ENCODE measurements around the gene TOR1B.

TOR1B gene

GRCh38 chr9:129836311-129837007 lies 33.5 kb downstream of the TOR1B start:
- Histone ChIP-seq H3K4me1 (ENCODE audit: low read length) (peaks cover 14% of the 10 kb centered on the region; the same call in 1 of the 2 replicates), H2AFZ (ENCODE audit: low read length) (peak overlapping the region; percentile 81; the same call in 1 of the 2 replicates), H3F3A (ENCODE audit: insufficient read depth, low read length) (no peaks in the 10 kb centered on the region), H3K27me3 (replicated peaks; ENCODE audit: insufficient read depth, low read length) (no peaks in the 10 kb centered on the region), H3K27ac (ENCODE audit: low read length) (no peak overlapping the region), H3K4me3 (ENCODE audit: low read length) (peak overlapping the region; percentile 92), H3K79me2 (ENCODE audit: low read length) (peaks cover 27% of the 10 kb centered on the region), H4K20me1 (ENCODE audit: insufficient read depth, low read length) (no peaks in the 10 kb centered on the region), H3K9me3 (replicated peaks; ENCODE audit: insufficient read depth, low read length) (no peaks in the 10 kb centered on the region), H3K4me2 (ENCODE audit: low read depth, low read length) (peak overlapping the region; percentile 75), H3K9ac (ENCODE audit: low read length) (peak overlapping the region; percentile 87), H3K9me2 (replicated peaks; ENCODE audit: insufficient read depth, low read length) (no peaks in the 10 kb centered on the region), H3K36me3 (replicated peaks; ENCODE audit: insufficient read depth, low read length) (no peaks in the 10 kb centered on the region)
- TF ChIP-seq CTCF (IDR thresholded peaks at IDR 0.05; ENCODE audit: low read length) (no peak), EZH2phosphoT487 (IDR thresholded peaks at IDR 0.05; ENCODE audit: low read length) (no peak), EZH2 (optimal IDR thresholded peaks at IDR 0.05; ENCODE audit: low read depth, low read length) (no peak)
- no peak for DNase-seq

- Histone ChIP-seq H2AFZ (ENCODE audit: low read length) (no peak overlapping the region), H3K4me1 (ENCODE audit: low read length) (peaks cover 12% of the 10 kb centered on the region; the same call in 1 of the 2 replicates), H3K9ac (ENCODE audit: low read length) (no peak overlapping the region), H4K20me1 (ENCODE audit: insufficient read depth, low read length) (no peaks in the 10 kb centered on the region), H3K9me3 (replicated peaks; ENCODE audit: insufficient read depth, low read length) (no peaks in the 10 kb centered on the region), H3F3A (ENCODE audit: insufficient read depth, low read length) (no peaks in the 10 kb centered on the region), H3K4me2 (ENCODE audit: low read depth, low read length) (no peak overlapping the region), H3K79me2 (ENCODE audit: low read length) (peaks cover 21% of the 10 kb centered on the region), H3K4me3 (ENCODE audit: low read length) (no peak overlapping the region), H3K9me2 (replicated peaks; ENCODE audit: insufficient read depth, low read length) (no peaks in the 10 kb centered on the region), H3K27me3 (replicated peaks; ENCODE audit: insufficient read depth, low read length) (no peaks in the 10 kb centered on the region), H3K27ac (ENCODE audit: low read length) (no peak overlapping the region), H3K36me3 (replicated peaks; ENCODE audit: insufficient read depth, low read length) (no peaks in the 10 kb centered on the region)
- no peak for DNase-seq
- TF ChIP-seq CTCF (IDR thresholded peaks at IDR 0.05; ENCODE audit: low read length) (no peak), EZH2phosphoT487 (IDR thresholded peaks at IDR 0.05; ENCODE audit: low read length) (no peak), EZH2 (optimal IDR thresholded peaks at IDR 0.05; ENCODE audit: low read depth, low read length) (no peak)
Measured at GRCh38 chr9:129838707-129839259, 35.8 kb downstream of the TOR1B start.

GRCh38 chr9:129839324-129840023 lies 36.5 kb downstream of the TOR1B start:
- no peak for TF ChIP-seq EZH2 (optimal IDR thresholded peaks at IDR 0.05; ENCODE audit: low read depth, low read length)
- no peak for TF ChIP-seq CTCF (IDR thresholded peaks at IDR 0.05; ENCODE audit: low read length)
- no peak for TF ChIP-seq EZH2phosphoT487 (IDR thresholded peaks at IDR 0.05; ENCODE audit: low read length)
- H3K9me3 ChIP-seq (replicated peaks; ENCODE audit: insufficient read depth, low read length) = no peaks in the 10 kb centered on the region
- H3K36me3 ChIP-seq (replicated peaks; ENCODE audit: insufficient read depth, low read length) = no peaks in the 10 kb centered on the region
- H3F3A ChIP-seq (ENCODE audit: insufficient read depth, low read length) = no peaks in the 10 kb centered on the region
- H3K9me2 ChIP-seq (replicated peaks; ENCODE audit: insufficient read depth, low read length) = no peaks in the 10 kb centered on the region
- H3K4me3 ChIP-seq (ENCODE audit: low read length) = no peak overlapping the region
- no peaks in the 10 kb centered on the region for H3K27me3 ChIP-seq (replicated peaks; ENCODE audit: insufficient read depth, low read length)
- H3K4me2 ChIP-seq (ENCODE audit: low read depth, low read length) = no peak overlapping the region
- H3K79me2 ChIP-seq (ENCODE audit: low read length) = peaks cover 14% of the 10 kb centered on the region
- no peaks in the 10 kb centered on the region for H4K20me1 ChIP-seq (ENCODE audit: insufficient read depth, low read length)
- no peak for DNase-seq
- H2AFZ ChIP-seq (ENCODE audit: low read length) = no peak overlapping the region
- H3K4me1 ChIP-seq (ENCODE audit: low read length) = 0 out of 2 replicates have a peak, but pooled peaks cover 8% of the 10 kb centered on the region
- H3K9ac ChIP-seq (ENCODE audit: low read length) = no peak overlapping the region
- no peak overlapping the region for H3K27ac ChIP-seq (ENCODE audit: low read length)

Data from MM.1S (cell line).